HG03039 (cell line): ENCODE measurements around the gene DLD.
"Not testable (repeated sequence)": the region's sequence is repeated elsewhere in the genome, so short reads cannot be mapped to it uniquely, and the experiment has no call there.

Experiments
- ATAC-seq: cut with Tn5 transposase; IDR thresholded peaks from one replicate; pipeline ENCODE4 v1.9.1; 2021; ENCODE audit warnings: mild to moderate bottlenecking, moderate library complexity; ENCODE audit not compliant: unreplicated experiment

The DLD gene

DNA sequence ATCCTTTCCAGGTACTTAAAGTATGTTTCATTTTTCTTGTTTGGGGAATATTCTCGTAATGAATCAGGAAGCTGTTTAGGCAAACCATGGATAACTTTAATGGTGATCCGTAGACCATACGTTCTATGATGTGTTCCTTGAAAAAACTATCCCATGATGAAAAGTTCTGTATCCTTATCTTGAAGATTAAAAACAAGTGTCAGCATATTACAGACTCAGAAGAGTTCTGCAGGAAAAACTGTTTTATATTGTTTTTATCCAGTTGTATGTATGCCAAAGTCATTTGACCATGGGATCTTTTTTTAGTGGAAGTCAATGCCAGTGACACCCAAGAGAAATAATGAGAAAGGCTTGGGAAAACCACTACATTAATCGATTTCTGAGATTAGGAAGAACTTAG is 52.0 kb downstream of the DLD start:
- no peak for ATAC-seq

DNA sequence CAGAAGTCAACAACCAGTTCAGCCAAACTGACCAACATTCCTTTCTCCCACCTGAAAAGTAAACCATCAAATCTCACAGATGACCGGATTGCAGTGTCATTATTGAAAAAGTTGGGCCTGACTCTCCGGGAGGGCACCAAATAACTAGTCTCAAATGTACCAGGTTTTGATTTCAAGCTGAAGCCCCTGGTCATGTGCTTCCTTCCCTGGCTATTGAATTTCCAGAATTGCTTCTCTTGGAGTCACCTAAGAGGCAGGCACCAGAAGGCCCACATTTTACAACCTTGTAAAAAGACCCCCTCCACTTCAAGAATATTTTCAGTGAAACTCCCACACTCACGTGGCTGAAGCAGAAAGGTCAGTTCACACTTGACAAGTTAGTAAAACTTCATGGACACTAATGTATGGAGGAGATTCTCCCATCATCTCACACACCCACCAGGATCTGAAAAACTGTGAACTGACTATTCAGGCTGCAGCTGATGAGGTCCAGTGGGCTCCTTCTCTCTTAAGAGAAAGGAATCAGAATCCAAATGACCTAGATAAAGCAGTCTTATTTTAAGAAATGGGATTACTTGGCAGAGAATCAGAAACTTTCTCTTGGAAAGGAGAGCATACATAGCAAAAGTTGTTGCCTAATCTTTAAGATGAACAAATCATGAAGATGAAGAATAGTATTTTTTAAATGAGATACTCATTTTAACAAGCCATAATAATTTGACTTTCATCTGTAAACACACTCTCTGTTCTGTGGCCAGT is 53.6 kb downstream of the DLD start:
- ATAC-seq: no peak

GRCh38 chr7:107945332-107945731 is 54.3 kb downstream of the DLD start:
- no peak for ATAC-seq

GRCh38 chr7:107946451-107946850 is 55.5 kb downstream of the DLD start:
- ATAC-seq: no peak

GRCh38 chr7:107946881-107947280 is 55.9 kb downstream of the DLD start:
- ATAC-seq: no peak

DNA sequence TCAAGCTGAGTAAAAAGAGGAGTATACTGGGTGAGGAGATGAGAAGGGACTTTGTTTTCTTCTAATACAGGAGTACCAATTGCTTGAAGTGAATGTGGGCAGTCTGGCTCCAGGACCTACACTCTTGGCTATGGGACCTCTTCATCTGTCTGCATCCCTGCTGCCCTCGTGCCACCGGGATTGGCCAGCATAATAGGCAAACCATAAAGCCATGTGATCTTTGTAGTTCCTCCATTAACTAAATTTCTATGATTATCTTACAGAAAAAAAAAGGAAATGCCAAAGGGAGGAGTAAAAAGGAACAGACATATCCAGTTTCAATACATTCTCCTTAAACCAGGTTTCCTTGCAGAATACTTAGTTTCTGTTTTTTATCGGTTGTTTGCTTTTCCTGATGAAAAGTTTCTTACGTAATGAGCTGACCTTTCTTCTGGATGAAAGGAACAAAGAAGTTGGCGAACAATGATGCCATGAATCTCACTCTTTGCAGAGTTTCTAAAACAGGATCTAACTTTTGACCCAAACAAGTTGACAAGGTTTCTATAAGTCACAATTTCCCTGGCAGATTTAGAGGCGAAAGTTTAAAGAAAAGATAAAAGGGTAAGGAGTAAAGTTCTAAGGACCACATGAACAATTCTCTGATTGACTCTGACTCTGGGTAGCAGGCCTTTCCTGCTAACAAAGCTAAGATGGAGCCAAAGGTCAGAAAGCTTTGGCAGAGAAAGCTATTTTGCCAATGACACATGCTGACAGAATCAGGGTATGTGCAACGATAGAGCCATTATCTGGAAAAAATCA is 57.9 kb downstream of the DLD start:
- no peak for ATAC-seq

GRCh38 chr7:107949443-107949935 is 58.5 kb downstream of the DLD start:
- ATAC-seq: no peak

DNA sequence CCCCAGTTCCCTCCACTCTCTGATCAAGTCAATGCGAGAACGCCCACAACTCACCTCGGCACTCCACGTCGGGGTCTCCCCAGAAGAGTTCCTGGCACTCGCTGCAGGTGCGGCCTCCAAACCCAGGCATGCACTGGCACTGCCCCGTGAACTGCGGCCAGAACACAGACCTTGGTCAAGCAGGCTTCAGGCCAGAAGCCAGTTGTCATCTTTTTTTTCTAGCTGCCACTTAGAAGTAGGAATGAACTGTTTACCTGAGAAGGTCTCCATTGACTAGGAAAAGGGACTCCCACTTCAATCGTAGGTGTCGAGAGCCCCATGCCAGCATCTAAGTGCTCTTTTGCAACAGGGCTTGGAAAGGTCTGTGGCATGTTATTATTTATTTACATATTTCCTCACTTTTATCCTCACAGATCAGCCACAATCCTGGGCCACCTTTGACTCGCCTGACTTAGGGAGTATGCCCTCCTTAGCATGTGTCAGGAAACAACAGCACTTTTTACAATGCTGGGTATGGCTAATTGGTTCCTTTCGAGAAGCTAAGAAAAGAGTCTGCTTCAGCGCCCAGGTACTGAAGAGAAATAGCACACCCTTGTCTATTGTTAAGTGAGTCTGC is 60.3 kb downstream of the DLD start:
- no peak for ATAC-seq

- ATAC-seq: no peak
Observed at GRCh38 chr7:107951896-107952295, 60.9 kb downstream of the DLD start.

GRCh38 chr7:107953265-107953923 is 62.4 kb downstream of the DLD start:
- ATAC-seq: no peak

GRCh38 chr7:107953924-107954303 is 62.9 kb downstream of the DLD start:
- no peak for ATAC-seq

GRCh38 chr7:107955394-107955793 is 64.4 kb downstream of the DLD start:
- ATAC-seq: no peak

- ATAC-seq: not testable (repeated sequence)
Observed at GRCh38 chr7:107956950-107957349, 66.0 kb downstream of the DLD start.

DNA sequence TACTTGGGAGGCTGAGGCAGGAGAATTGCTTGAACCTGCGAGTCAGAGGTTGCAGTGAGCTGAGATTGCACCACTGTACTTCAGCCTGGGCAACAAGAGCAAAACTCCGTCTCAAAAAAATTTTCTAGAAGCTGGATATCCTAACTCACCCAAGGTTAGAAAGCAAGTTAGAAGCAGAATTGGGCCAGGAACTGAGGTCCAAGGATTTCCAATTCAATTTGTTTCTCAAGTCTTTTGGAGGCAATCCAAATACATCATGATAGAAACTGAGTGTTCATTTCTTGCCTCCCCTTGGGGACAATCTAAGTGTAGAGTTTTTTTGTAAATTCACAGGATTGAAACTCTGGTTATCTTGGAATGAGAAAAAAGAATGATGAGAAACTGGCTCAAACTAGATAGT is 66.5 kb downstream of the DLD start:
- no peak for ATAC-seq

GRCh38 chr7:107958764-107959526 is 68.0 kb downstream of the DLD start:
- no peak for ATAC-seq

DNA sequence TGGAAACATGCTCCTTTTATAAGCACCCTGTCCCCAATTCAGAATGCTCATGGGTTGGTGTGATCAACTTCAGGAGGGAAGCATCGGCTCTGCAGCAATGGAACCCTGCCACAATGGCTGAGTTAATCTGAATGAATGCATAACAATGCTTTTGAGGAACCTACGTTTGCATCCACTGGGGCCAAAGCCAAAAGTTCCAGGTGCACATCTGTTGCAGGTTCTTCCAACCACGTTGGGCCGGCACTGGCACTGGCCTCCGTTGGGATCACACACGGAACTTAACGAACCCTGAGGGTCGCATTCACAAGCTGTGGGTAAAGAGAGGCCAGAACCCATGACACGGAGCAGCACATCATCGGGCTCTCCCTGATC is 68.5 kb downstream of the DLD start:
- no peak for ATAC-seq

DNA sequence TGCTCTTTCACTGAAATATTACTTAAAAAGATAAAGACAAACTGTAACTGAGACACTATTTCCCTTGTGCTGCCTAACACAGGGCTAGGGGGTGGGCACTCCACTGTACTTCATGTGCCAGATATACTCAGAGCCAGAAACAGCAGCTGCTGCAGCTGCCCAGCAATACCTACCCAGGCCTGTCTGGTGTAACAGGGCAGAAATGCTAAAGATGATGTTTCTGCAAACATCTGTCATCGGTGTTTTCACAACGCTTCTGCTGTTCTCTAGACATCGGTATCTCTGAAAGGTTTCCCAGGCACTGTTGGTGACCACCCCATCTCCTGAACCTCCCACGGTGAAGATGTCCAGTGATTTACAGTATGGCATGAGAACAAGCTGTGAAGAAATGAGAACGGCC is 69.3 kb downstream of the DLD start:
- no peak for ATAC-seq

- no peak for ATAC-seq
Observed at GRCh38 chr7:107961405-107961804, 70.4 kb downstream of the DLD start.

DNA sequence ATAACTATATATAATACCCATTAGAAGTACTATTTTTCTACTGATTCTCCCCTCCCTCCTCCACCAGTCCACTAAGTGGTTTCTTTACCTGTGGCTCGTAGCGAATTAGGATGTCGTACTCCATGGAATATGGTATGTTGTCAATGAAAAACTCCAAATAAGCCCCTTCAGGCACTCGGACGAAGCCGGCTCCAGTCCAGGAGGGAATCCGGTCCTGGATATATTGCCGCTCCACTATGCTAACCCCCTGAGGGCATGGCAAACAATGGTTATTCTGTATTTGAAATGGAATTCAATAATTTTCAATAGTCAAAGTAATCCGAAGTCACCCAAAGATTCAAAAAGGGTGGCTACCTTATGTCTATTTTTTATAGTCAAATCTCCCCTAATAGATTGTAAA is 71.8 kb downstream of the DLD start:
- no peak for ATAC-seq

GRCh38 chr7:107964510-107964909 is 73.5 kb downstream of the DLD start:
- ATAC-seq: no peak

- no peak for ATAC-seq
Observed at GRCh38 chr7:107966711-107967110, 75.7 kb downstream of the DLD start.
